IPS-NIHi7 (cell line): ENCODE data around the gene C14orf93.

ENCODE experiments used
- DNase-seq: peaks from one replicate; pipeline ENCODE4 v3.0.0; 2012; ENCODE audit warnings: mixed read lengths; ENCODE audit errors: extremely low spot score

The C14orf93 gene

DNA sequence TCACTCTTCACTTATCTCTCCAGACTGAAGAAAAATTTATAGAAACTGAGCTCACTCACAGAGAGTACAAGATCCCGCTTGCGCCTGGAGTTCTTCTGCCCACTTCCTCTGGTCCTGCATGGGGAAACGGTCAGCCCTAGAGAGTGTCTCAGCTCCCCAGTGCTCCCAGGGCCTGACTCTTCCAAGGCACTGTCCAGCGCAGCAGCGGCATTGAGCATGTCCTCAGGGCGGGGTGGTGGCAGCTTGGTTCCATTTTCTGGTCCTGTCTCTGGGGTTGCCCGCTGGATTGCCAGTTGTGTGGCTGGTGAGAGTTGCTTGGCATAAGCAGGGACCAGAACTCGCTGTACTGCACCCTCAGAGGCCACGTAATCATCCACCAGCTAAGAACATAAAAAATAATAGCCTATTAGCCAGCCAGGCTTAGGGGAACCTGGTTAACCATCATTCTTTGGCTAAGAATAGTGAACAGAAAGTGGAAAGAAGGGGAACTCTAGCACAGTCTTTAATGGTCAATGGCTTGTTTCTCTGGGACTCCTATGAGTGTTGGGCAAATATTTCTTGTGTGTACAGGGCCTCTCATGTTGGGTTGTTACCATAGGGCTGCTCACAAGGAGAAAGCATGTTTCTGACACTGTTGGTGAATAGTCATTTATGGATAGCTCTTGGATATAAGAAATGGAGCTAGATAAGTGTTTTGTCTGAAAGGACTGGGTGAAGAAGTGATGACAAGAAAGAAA lies 13.9 kb downstream of the C14orf93 start:
- no peak for DNase-seq

DNA sequence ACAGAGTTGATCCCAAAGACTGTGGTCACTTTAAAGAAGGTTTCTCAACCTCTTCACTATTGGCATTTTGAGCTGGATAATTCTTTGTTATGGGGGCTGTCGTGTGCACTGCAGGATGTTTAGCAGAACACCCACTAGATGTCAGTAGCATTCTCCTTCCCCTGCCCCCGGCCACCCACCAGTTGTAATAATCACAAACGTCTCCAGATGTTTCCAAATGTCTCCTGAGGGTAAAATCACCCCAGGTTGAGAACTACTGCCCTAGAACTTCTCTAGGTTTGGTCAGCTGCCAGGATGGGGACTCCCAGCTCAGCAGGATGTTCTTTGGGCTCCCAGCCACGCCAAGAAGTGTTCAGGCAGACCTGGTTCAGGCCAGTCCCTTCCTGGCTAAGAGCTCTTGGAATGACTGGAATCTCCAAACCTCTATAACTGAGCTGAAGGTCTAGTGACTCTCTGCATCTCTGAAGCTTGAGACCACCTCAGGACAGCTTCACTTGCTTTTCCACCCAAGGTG lies 15.1 kb downstream of the C14orf93 start:
- no peak for DNase-seq

DNA sequence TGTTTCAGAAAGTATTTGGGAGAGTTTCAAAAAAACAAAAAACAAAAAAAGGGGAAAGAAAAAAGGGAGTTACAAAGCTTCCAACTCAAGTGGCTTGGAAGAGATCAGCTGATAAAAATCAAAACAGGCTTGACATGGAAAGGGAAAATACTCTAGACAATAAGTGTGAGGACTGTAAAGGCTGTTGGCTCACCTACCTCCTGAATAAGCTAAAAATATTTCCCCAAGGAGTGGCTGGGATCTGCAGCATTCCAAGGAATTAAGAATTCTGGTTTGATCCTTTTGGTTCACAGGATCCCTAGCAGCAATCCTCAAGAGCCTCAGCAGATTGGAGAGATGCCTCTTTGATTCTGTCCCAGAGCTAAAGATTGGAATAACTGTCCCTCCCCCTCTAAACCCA lies 16.4 kb downstream of the C14orf93 start:
- DNase-seq: no peak

DNA sequence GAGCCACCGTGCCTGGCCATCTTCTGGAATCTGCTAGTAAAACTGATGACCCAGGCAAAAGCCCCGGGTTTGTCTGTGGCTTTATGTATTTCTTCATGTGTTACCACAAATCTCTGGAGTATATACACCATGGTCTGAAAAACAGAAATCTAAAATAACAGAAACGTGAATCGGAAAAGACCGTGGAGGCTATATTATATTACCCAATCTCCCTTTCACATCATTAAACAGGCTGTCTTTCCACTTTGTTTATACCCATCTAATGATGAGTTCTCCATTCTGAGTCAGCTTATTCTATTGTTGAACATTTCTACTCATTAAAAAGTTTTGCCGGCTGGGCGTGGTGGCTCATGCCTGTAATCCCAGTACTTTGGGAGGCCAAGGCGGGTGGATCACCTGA lies 18.1 kb downstream of the C14orf93 start:
- DNase-seq: no peak

DNA sequence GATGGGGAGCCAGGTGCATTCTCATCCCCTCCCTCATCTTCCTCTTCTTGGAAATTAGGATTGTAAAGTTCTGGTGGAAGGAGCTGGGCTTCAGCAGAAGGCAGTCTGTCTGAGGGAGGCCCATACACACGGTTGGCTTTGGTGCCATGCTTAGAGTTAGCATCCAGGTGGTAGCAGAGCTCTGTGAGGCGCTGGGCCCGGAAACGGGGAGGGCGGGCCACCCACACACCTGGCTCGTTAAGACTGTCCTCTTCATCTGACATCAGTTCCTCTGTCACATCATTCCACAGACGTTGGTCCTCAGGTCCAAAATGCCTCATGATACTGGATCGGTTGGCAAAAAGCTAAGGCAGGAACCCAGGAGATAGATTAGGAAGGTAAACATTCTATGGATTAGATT lies 22.7 kb downstream of the C14orf93 start:
- no peak for DNase-seq

DNA sequence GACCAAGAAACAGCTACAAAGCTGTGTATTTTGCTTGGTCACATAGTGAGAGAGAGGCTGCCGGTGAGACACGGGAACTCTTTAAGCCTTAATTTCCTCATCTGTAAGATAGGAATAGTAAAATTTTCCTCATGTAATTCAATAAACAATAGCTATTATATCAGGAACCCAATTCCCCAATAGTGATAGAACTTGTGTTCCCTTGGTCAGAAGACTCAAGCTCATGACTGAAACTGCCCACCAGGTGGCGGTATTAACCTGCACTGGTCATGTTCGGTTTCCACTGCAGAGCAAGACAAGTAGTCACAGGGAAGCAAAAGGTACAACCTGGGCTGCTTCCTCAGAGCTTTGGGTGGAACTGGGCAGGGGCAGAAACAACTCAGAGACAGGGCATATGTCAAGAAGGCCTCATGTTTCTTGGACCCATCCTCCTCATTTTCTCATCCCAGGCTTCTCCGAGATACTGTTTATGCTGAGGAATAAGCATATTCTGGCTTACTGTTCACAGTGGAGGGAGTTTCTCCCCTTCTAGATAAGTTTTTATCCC lies 23.4 kb downstream of the C14orf93 start:
- peak; percentile 81 for DNase-seq

DNA sequence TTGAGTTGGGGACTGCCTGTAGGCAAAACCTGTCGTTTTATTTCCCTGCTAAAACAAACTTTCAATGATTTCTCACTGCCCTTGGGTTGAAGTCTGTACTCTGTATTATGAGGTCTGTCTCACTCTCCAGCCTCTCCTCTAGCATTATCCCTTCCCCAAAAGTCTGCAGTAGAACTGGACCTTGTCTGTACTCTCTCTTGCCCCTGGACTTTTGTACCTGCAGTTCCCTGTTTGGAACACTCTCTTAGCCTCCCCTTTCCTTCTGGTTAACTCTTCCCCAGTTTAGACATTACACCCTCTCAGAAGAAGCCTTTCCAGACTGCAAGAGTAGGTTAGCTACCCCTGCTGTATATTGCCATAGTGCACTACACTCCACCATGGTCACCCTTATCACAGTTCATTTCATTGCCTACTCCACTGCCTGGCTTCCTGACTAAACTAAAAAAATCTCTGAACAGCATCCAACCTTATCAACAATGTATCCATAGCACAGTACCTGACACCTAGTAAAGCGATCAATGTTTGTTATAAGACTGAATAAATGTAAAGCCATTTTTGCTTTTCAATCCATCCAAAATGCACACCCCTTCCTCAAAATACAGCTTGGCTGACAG lies 23.9 kb downstream of the C14orf93 start:
- DNase-seq: no peak

DNA sequence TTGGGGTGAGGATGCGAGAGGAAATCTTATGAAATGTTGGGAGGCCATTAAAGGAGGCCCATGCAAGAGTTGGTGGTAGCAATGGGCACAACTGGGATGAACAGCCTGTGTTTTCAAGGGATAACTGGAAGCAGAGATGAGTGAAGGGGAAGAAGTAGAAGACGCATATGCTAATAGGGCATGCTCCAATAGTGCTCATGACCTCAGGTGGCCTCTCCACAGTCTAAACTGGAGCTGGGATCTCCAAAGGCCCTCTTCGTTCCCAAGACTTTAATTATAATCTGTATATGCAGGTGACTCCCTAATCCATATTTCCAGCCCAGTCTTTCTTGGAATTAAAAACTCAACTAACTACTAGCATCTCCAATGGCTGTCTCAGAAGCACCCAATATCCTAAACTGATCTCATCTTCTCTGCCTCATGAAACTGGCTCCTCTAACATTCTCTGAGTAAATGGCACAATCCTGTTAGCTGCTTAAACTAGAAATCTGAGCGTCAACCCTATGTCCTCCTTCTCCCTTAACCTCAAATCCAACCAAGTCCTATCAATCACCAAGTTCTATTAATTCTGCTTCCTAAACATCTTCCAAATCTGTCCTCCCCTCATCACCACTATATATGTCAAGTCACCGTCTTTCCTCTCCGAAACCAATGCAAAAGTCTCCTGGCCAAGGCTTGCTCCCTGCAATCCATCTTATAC lies 24.8 kb downstream of the C14orf93 start:
- no peak for DNase-seq

DNA sequence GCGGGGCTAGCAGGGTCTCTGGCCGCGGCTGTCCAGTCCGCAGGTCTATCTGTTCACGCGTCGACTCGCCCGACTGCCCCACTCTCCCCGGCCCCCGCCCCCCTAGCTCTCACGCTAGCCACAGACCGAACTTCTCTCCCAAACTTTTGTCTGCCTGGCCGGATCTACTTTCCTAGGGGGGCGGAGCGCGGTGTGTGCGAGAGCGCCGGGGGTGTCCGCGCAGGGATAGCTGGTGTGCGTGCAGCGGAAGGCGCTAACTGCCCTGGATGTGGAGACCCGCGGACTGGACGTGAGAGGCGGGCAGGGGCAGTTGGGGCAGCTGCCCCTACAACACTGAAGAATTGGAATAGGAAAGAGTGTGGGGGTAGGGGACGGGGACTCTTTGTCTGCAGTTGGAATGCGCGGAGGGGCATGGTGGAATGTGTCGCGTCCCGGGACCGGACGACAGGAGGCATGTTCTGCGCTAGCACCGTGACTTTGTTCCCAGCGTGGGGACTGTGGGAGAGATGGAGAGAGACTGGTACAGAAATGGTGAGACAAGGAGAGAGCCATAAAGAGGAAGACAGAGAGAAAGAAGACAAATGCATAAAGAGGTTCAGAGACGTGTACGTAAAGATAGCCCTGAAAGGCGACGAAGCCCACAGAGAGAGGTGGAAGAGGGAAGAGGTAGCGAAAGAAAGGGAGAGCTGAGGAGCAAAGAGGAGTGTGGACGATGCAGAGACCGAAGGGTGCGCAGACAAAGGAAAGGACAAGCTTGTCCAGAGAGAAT lies 27.3 kb downstream of the C14orf93 start, which contains the start of gene AJUBA:
Gene AJUBA, minus strand, starts transcription at position 75 of the 769 bp plus-strand sequence. CDS start 285 bp downstream, outside the sequence.
- DNase-seq: peak; percentile 83

DNA sequence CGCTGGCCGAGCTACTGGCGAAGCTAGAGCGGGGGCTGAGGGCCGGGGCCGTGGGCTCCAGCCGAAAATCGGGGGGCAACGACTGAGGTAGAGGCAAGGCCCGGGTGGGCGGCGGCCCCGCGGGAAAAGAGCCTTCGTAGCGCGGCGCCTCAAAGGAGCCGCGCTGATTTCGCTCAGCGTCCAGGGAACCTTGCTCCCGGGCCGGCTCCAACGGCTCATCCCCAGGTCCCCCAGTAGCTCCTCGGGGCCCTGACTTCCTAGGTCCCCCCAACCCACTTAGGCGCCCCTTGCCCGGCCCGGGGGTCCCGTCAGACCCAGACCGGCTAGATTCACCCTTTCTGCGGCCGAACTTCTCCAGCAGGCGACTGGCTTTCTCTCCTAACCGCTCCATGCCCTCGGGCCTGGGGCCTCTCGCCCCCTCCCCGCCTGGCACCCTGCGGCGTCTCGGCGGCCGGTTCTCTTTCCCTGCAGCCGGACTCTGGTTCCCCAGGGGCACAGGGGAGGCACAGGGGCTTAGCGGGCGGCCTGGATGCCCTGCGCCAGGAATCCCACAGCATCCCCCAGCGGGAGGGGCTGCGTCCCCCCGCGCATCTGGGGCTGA lies 28.0 kb downstream of the C14orf93 start:
- DNase-seq: peak; percentile 53

DNA sequence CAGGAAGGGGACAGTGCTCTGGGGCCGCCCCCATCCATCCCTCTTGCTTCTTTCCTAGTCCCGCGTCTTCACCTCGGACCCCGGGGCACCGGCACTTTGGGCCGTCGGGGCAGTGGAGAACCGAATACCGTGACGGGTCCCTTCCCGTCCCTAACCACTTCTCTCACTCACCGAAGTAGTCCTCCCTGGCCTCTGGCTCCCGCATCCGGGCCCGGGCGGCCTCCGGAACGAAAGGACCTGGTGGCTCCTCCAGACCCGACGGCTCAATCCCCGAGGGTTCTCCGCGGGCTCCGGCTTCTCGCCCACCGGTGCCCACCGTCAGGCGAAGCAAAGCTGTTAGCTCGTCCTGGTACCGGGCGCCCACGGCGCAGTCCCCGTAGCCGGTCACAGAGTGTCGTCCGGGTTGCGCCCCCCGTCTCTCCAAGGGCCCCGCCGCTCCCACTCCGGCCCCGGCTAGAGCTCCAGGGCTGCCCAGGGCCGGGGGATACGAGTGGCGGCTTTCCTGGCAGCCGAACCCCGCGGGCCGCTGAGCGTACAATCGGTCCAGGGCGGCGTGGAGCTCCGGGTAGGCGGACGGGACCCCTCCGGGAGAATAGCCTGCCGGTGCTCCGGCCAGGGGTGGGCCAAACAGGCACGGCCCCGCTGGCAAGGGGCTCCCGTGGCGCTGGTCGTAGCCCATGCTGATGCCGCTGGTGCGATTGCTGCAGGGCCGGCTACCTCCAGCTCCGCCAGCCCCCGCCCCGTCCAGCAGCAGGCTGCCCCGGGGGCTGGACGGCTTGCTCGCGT lies 28.7 kb downstream of the C14orf93 start:
- peak; percentile 26 for DNase-seq

DNA sequence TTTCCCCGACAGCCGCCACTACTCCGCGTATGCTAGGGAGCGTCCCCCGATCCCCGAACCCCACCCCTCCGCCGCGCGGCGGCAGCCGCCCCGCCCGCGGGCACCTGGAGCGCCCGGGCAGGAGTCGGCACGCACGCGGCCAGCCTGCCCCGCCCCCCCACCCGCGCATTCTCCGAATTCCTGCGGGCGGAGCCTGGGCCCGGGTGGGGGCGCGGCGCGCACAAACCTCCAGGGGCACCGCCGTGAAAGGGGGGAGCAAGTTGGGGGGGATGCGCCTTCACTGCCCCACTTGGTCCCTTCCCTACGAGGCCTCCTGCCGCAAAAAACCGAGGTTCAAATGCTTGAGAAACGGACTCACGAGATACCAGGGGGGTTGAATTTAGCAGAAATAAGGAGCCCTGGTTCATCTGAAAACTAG lies 29.3 kb downstream of the C14orf93 start:
- DNase-seq: peak; percentile 69

DNA sequence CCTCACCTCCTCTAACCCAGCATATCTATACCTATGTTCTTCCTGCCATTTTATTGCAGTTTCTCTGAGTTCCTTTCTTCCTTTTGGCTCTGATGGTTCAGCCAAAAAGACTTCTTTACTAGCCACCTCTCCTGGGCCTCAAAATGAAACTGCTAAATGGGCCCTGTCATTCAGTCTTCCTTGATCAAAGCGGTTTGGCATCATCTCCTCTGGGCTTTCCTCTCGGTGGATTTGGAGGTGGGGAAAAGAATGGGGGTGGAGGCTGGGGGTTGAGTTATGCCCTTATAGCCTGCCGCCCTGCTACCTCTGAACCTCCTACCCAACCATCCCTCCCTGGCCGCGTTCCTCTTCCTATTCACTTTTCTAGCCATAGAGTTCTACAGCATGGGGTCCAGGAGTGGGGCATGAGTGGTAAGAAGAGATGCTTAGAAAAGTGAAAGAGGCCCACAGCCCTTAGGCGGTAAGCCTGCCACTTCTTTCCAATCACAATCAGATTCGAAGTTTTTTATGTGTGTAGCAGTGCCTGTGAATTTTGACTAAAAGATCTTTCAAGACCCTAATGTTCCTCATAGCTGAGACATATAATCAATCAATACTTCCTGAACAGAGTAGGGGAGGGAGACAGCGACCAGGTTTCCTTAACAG lies 30.1 kb downstream of the C14orf93 start:
- DNase-seq: no peak

DNA sequence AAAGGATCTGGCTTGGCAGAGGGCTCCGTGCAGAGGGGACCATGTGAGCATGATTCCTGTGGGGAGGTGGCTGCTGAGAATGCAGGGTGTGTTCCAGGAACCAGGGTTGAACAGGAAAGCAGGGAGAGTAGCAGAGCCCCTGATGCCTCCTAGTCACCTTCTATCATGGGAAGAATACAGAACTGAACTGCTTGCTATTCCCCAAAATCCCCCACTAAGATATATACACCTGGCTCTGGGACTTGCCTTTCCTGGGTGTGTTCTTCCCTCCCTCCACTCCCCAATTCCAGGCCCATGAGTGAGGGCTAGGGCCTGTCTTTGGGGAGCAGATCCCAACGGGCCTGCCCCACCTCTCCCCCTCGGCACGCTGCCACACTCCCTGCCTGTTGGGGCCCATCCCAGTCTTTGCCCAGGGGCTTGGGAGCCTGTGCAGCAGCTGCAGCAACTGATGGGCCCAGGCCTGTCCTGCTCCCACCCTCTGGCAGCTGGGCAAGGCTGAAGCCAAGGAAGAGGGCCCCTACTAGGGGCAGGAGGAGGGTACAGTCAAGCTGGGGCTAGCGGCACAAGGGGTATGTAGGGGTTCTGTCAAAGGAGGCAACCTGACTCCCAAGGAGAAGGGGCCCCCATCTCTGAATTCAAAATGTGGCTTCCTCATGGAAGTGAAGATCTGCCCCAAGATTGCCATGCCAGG lies 30.8 kb downstream of the C14orf93 start:
- no peak for DNase-seq

DNA sequence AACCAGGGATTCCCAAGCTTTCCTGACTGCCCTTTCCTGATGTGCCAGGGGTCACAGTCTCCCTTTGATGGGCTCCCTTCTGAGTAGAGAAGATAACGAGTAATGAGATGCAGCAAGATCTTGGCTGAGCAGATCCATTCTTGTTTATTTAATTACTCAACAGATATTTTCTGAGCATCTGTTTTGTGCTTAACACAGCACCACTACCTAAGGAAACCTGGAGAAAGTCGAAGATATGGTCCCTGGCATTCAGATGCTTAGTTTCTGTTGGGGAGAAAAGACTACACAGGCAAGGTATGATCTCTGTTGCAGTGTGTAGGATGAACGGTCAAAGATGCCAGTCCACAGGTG lies 31.5 kb downstream of the C14orf93 start:
- no peak for DNase-seq

DNA sequence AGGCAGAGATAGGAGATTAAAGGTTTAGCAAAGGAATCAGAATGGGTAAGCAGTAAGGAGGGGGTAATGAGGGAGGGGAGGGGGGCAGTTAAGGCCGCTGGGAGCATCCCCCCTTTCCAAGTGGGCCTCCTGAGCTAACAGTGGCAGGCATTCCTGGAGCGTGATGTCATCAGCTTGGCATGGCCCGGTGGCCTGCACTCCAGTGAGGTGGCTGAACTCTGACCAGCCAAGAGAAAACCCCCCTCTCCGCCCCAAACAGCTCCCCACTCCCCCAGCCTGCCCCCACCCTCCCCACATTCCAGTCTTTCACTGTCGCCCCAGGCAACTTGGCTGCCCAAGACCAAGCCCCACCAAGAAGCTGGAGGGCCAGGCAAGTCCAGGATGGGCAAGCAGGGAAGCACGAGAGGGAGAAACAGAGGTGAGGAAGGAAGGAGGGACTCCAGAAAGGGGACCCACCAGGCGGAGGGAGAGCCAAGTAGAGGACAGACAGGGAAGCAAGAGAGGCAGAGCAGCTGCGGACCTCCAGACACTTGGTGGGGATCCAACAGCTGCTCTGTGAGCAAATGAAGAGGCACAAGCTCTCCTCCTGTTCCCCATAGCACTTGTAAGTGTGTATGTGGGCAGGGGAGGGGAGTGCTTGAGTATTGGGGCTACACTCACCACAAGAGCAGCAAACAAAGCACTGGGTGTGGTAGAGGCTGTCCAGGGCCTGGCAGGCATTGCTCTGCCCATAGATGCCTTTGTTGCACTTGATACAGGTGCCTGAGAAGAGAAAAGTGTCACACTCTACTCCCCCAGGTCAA lies 32.1 kb downstream of the C14orf93 start:
- DNase-seq: peak; percentile 92

DNA sequence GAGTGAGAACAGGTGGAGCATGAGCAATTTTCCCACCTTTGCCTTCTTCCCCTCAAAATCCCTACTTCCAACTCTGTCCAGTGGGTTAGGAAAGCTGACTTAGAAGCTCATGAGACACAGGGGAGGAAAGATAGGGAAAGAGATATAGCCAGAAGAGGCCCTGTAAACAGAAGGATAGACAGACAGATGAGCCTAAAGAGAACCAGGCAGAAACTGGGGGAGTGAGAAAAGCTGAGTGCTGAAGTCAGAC lies 32.6 kb downstream of the C14orf93 start:
- DNase-seq: no peak

DNA sequence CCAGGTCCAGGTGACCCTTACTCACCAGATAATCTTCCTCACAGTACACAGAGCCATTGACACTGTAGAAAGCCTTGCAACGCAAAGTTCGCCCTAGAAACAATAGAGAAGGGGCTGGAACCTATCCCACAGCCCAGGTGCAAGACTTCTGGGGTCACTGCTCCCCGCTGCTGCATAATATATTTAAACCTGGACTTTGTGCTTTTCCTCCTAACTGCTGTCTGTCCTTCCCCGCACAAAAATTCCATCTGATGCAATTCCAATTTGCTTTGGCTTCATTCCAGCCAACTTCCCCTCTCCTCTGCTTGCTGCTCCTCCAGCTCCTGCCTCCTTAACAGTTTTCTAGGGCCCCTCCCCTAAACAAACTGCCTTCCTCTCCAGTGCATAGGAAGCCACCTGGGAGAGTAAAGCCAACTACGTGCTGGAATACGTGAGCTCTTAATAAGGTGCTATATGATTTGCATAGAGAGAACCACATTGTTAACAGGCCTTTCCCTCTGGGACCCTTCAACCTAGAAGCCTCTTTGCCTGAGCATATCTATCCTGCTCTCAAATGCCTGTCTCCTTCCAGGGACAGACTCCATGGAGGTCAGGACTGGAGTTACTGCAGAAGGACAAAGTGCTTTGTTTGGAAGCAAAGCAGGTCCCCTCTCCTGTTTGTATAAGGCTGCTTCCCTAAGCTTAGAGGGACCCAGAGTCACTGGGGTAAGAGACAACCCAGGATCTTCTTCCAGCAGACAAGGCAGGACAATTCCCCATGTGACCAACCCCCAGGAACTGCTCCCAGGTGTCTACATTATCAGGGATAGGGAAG lies 33.1 kb downstream of the C14orf93 start:
- no peak for DNase-seq
